GM19193 (cell line): ENCODE measurements around the gene CENPA.

Experiments
- POLR2A ChIP-seq: IDR thresholded peaks from 4 replicates; pipeline ENCODE4 v1.6.1; 2011; ENCODE audit not compliant: insufficient read depth, insufficient read length; ENCODE audit errors: extremely low read depth

The CENPA gene

GRCh38 chr2:26811261-26811660 is 25.4 kb downstream of the CENPA start:
- no peak for TF ChIP-seq POLR2A

GRCh38 chr2:26811791-26812694 is 26.2 kb downstream of the CENPA start:
- no peak for TF ChIP-seq POLR2A

- no peak for TF ChIP-seq POLR2A
These were observed 26.9 kb downstream of the CENPA start for GRCh38 chr2:26812731-26813130.

- no peak for TF ChIP-seq POLR2A
These were observed 31.0 kb downstream of the CENPA start for GRCh38 chr2:26816893-26817292.

- TF ChIP-seq POLR2A = no peak
These were observed 32.4 kb downstream of the CENPA start for GRCh38 chr2:26818255-26818654.

DNA sequence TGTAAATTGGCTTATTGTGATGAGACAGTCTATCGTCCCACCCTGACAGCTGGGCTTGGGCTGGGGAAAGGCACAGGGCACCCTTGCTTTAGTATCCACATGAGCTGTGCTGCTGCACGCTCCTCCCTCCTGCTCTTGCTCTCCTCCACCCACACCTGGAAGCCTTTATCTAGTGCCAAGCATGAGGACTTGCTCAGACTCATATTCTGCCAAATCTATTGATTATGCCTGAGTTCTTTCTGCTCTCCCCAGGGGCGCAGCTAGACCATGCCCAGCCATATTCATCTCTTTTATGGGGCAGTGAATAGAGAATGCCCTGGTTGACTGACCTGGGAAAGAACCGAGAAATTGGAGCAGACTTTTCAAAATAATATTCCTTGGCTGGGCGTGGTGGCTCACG is 33.1 kb downstream of the CENPA start:
- TF ChIP-seq POLR2A = no peak

DNA sequence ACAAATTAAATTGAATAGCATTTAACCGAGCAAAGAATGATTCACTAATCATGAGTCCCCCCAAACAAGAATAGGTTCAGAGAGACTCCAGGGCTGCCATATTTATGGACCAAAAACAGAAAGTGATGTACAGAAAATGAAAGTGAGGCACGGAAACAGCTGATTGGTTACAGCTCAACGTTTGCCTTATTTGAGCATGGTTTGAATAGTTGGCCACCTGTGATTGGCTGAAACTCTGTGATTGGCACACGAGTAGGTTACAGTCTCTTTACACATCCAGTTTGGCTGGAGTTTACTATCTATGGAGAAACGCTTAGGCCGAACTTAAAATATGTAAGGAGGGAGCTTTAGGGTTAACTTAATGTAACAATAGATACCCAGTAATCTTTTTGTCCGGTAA is 35.1 kb downstream of the CENPA start:
- no peak for TF ChIP-seq POLR2A

- no peak for TF ChIP-seq POLR2A
These were observed 37.0 kb downstream of the CENPA start for GRCh38 chr2:26822877-26823276.

DNA sequence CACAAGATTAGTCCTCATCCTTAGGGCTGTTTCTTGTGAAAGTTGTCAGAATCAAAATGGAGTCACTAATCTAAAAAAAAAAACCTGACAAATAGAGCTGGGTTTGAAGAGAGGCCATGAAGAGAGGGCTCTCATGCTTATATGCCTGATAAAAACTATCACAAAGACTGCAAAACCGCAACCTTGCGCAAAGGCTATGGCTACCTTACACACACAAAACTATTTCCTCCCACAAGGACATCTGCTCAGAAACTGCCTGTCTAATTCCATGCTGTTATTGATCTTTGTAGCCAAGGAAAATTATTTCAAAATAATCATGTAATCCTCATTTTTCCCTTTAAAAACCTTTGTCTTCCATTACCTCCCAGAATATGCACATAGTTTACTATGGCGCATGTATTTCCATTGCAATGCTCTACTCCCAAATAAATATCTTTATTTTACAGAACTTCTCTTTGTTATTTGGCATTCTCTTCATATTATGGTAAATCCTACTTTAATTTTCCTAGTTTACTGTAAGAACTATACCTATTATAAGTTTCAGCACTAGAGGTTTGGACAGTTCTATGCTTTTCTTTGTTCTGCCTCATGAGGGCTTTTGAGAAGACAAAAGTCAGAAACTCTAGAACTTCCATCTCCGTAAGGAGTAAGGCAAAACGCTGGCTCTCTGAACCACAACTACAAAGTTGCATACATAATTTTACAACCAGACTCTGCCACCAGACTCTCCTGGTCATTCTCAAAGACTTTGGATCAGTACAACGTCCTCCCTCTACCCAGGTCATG is 52.5 kb downstream of the CENPA start:
- no peak for TF ChIP-seq POLR2A

DNA sequence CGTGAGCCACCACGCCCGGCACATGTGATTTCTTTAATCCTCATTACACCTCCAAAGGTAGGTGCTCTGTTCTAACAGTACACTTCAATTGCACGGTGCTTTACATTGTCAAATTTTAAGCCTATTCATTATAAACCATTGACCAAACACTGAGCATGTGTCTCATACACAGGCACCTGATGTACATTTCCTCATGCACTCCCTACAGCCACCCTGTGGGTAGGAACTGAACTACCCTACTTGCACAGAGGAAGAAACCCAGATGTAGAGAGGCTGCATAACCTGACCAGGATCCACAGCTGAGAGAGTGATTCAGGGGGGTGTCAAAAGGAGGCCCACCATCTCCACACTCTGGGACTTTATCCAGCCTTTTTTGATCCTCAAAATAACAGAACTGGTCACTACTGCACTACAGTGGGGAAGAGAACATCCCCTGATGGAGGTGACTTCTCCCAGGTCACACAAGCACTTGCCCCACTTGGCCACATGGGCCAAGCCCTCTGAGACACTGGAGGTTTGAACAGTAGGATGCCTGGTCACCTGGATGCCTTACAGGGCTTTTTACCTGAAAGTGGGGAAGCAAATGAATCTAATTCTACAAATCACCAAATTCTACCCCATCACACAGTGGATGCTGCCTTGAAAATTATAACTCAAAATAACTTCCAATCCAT is 55.2 kb downstream of the CENPA start:
- TF ChIP-seq POLR2A = no peak

- no peak for TF ChIP-seq POLR2A
These were observed 57.2 kb downstream of the CENPA start for GRCh38 chr2:26843041-26843440.
